ENCODE data around the gene BIN1.

BIN1 gene

GRCh38 chr2:127012868-127013267 lies 94.1 kb downstream of the BIN1 start:
- ATAC-seq (no peak), DNase-seq (no peak)
- no peak overlapping the region for H3K27ac Mint-ChIP-seq
- no peak overlapping the region for H3K4me3 Mint-ChIP-seq
- peaks cover 22% of the 10 kb centered on the region for H3K27me3 Mint-ChIP-seq
- H3K4me1 Mint-ChIP-seq, result no peaks in the 10 kb centered on the region
- no peaks in the 10 kb centered on the region for H3K9me3 Mint-ChIP-seq

- no peak for ATAC-seq
- H3K9me3 Mint-ChIP-seq, result no peaks in the 10 kb centered on the region
Observed at GRCh38 chr2:127012215-127012614, 94.7 kb downstream of the BIN1 start.

GRCh38 chr2:127011796-127012195 lies 95.2 kb downstream of the BIN1 start:
- H3K27me3 Mint-ChIP-seq, result peaks cover 22% of the 10 kb centered on the region
- no peak for ATAC-seq
- no peaks in the 10 kb centered on the region for H3K9me3 Mint-ChIP-seq
- H3K4me3 Mint-ChIP-seq, result no peak overlapping the region
- DNase-seq, result no peak
- no peak overlapping the region for H3K27ac Mint-ChIP-seq
- no peaks in the 10 kb centered on the region for H3K4me1 Mint-ChIP-seq

More at GRCh38 chr2:127012215-127012614, 94.7 kb downstream of the BIN1 start:
- H3K27me3 Mint-ChIP-seq, result peaks cover 22% of the 10 kb centered on the region
- no peak overlapping the region for H3K27ac Mint-ChIP-seq
- H3K4me3 Mint-ChIP-seq, result no peak overlapping the region
- DNase-seq, result no peak
- H3K4me1 Mint-ChIP-seq, result no peaks in the 10 kb centered on the region

- DNase-seq (no peak), ATAC-seq (no peak)
- no peak overlapping the region for H3K4me3 Mint-ChIP-seq
- no peak overlapping the region for H3K27ac Mint-ChIP-seq
- H3K4me1 Mint-ChIP-seq, result no peaks in the 10 kb centered on the region
- H3K27me3 Mint-ChIP-seq, result peaks cover 22% of the 10 kb centered on the region
- no peaks in the 10 kb centered on the region for H3K9me3 Mint-ChIP-seq
Observed at GRCh38 chr2:127011231-127011661, 95.7 kb downstream of the BIN1 start.

- H3K27ac Mint-ChIP-seq, result no peak overlapping the region
- ATAC-seq, result no peak
- peaks cover 21% of the 10 kb centered on the region for H3K27me3 Mint-ChIP-seq
- H3K9me3 Mint-ChIP-seq, result no peaks in the 10 kb centered on the region
- no peak for DNase-seq
- no peak overlapping the region for H3K4me3 Mint-ChIP-seq
- H3K4me1 Mint-ChIP-seq, result no peaks in the 10 kb centered on the region
Observed at GRCh38 chr2:127008265-127009015, 98.5 kb downstream of the BIN1 start.

GRCh38 chr2:127007652-127008051 lies 99.3 kb downstream of the BIN1 start:
- Mint-ChIP-seq H3K4me3 (no peak overlapping the region), H3K4me1 (no peaks in the 10 kb centered on the region), H3K27ac (no peak overlapping the region), H3K9me3 (no peaks in the 10 kb centered on the region), H3K27me3 (peaks cover 13% of the 10 kb centered on the region)
- DNase-seq, result no peak
- ATAC-seq, result no peak

GRCh38 chr2:127006962-127007361 lies 100.0 kb downstream of the BIN1 start:
- no peaks in the 10 kb centered on the region for H3K4me1 Mint-ChIP-seq
- H3K27me3 Mint-ChIP-seq, result peaks cover 9% of the 10 kb centered on the region
- H3K9me3 Mint-ChIP-seq, result no peaks in the 10 kb centered on the region
- ATAC-seq, result no peak
- DNase-seq, result no peak
- H3K27ac Mint-ChIP-seq, result no peak overlapping the region
- no peak overlapping the region for H3K4me3 Mint-ChIP-seq

- H3K9me3 Mint-ChIP-seq, result no peaks in the 10 kb centered on the region
- H3K4me1 Mint-ChIP-seq, result no peaks in the 10 kb centered on the region
- H3K4me3 Mint-ChIP-seq, result no peak overlapping the region
- no peak overlapping the region for H3K27ac Mint-ChIP-seq
- H3K27me3 Mint-ChIP-seq, result no peaks in the 10 kb centered on the region
- no peak for ATAC-seq
- DNase-seq, result no peak
Observed at GRCh38 chr2:127004893-127005600, 101.9 kb downstream of the BIN1 start.

- Mint-ChIP-seq H3K9me3 (no peaks in the 10 kb centered on the region), H3K27ac (no peak overlapping the region), H3K4me1 (no peaks in the 10 kb centered on the region), H3K4me3 (no peak overlapping the region), H3K27me3 (no peaks in the 10 kb centered on the region)
- ATAC-seq (no peak), DNase-seq (no peak)
Observed at GRCh38 chr2:127003070-127003800, 103.7 kb downstream of the BIN1 start.

GRCh38 chr2:127001751-127002150 lies 105.2 kb downstream of the BIN1 start:
- DNase-seq (no peak), ATAC-seq (no peak)
- Mint-ChIP-seq H3K9me3 (no peaks in the 10 kb centered on the region), H3K27me3 (no peaks in the 10 kb centered on the region), H3K27ac (no peak overlapping the region), H3K4me1 (no peaks in the 10 kb centered on the region), H3K4me3 (no peak overlapping the region)

GRCh38 chr2:127000937-127001336 lies 106.0 kb downstream of the BIN1 start:
- Mint-ChIP-seq H3K27me3 (no peaks in the 10 kb centered on the region), H3K27ac (no peak overlapping the region), H3K4me1 (no peaks in the 10 kb centered on the region), H3K9me3 (no peaks in the 10 kb centered on the region), H3K4me3 (no peak overlapping the region)
- DNase-seq (no peak), ATAC-seq (peak; percentile 71)

GRCh38 chr2:127000194-127000593 lies 106.8 kb downstream of the BIN1 start:
- Mint-ChIP-seq H3K4me3 (no peak overlapping the region), H3K27me3 (no peaks in the 10 kb centered on the region), H3K9me3 (no peaks in the 10 kb centered on the region), H3K4me1 (no peaks in the 10 kb centered on the region), H3K27ac (no peak overlapping the region)
- ATAC-seq (no peak), DNase-seq (no peak)

GRCh38 chr2:126999106-126999756 lies 107.7 kb downstream of the BIN1 start:
- Mint-ChIP-seq H3K9me3 (no peaks in the 10 kb centered on the region), H3K27ac (no peak overlapping the region), H3K4me3 (no peak overlapping the region), H3K27me3 (no peaks in the 10 kb centered on the region), H3K4me1 (no peaks in the 10 kb centered on the region)
- DNase-seq, result no peak
- no peak for ATAC-seq

GRCh38 chr2:126998486-126998885 lies 108.5 kb downstream of the BIN1 start:
- no peaks in the 10 kb centered on the region for H3K9me3 Mint-ChIP-seq
- DNase-seq (no peak), ATAC-seq (no peak)
- H3K4me1 Mint-ChIP-seq, result no peaks in the 10 kb centered on the region
- H3K27ac Mint-ChIP-seq, result no peak overlapping the region
- no peak overlapping the region for H3K4me3 Mint-ChIP-seq
- no peaks in the 10 kb centered on the region for H3K27me3 Mint-ChIP-seq

Data from stimulated activated naive CD8-positive, alpha-beta T cell treated with anti-CD3 and anti-CD28 coated beads, Interleukin-15, amount 100 ng/mL, for 72 hours (primary cell).